GM21529 (cell line): ENCODE data around the gene INO80C.
"Not testable (repeated sequence)": the region's sequence is repeated elsewhere in the genome, so short reads cannot be mapped to it uniquely, and the experiment has no call there.

ENCODE experiments used
- ATAC-seq: cut with Tn5 transposase; IDR thresholded peaks from one replicate; pipeline ENCODE4 v1.9.1; 2021; ENCODE audit not compliant: unreplicated experiment

The INO80C gene

GRCh38 chr18:35489913-35490490, 7.8 kb downstream of the INO80C start:
- no peak for ATAC-seq

- not testable (repeated sequence) for ATAC-seq
Observed at GRCh38 chr18:35489281-35489680, 8.5 kb downstream of the INO80C start.

GRCh38 chr18:35488396-35488795, 9.4 kb downstream of the INO80C start:
- ATAC-seq = not testable (repeated sequence)

- ATAC-seq = not testable (repeated sequence)
Observed at GRCh38 chr18:35487525-35487924, 10.2 kb downstream of the INO80C start.

DNA sequence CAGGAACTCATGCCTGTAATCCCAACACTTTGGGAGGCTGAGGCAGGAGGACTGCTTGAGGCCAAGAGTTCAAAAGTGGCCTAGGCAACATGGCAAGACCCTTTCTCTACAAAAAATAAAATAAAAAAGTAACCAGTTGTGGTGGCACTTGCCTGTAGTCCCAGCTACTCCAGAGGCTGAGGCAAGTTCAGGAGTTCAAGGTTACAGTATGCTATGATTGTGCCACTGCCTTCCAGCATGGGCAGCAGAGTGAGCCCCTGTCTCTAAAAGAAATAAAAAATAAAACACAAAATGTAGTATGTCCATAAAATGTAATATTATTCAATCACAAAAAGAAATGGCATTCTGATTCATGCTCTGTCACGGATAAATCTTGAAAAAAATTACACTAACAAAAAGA, 11.9 kb downstream of the INO80C start:
- no peak for ATAC-seq

DNA sequence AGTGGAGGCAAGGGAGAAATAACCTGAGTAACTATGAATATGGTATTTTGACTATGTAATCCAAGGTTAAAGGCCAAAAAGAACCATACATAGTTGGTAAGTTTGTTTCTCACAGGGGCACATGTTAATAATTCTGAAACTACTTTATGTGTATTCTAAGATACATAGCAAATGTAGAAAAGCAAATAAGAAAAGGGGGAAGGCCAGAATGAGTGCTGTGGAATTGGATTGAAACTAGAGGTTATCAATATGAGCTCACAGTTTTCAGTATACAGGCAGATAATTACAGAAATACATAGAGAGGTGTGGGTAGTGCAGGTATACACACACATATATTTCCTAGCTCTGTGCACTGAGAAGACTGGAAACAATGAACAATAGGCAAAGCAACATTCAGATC, 13.7 kb downstream of the INO80C start:
- peak; percentile 73 for ATAC-seq

GRCh38 chr18:35481960-35482366, 15.8 kb downstream of the INO80C start:
- ATAC-seq = no peak

- no peak for ATAC-seq
Observed at GRCh38 chr18:35479911-35480586, 17.7 kb downstream of the INO80C start.

DNA sequence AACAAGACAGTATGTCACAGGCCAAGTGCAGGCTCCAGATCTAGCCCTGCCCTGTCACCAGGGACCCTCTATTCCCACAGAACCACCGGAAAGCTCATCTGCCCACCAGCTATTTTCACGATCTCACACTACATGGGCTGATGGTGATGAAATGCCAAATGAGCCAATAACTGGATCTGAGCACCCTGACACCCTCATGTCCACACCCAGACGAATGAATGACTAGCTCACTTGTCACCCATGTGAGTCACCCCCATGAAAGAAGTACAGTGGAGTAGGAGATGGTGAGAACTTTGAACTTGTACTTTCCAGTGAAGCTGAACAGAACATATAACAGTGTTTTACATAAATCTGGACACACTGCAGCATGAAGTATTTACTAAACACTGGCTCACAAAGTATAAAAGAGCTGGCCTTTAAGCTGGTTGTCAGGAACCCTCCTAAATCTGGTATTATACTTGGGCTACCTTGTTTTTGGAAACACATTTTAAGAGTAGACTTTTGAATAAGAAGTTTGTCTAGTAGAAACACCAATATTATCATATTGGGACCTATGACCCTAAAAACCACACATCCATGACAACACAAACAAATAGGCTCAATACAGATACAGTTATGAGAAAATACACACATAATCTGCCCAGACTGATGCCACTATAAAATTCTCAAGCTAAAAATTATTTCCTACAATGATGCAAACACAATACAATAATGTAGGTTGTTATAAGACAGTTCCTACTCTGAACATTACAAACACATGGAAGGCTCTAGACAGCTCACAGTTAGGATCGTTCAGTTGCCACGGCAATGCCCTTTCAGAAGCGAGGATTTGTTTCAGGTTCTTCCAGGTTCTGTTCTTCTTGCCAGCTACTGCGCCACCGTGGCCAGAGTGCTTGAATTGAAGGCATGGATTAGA, 19.0 kb downstream of the INO80C start:
- ATAC-seq = no peak

DNA sequence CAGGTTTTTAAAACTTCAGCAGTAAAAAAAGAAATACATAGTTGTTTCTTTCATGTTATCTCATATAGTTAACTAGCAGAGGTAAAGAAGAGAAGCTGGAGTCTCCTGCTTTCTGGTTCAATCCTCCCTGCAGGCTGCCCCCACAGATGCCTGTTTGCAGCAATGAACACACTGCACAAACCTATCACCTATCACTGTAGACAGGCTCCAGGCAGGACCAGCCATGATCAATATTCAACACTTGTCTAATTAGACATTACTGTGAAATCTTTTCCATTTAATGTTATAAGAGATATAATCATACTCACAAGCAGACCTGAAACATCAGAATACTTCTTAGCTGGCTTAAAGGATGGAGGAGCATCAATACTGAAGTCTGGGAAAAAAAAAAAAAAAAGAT, 19.8 kb downstream of the INO80C start:
- ATAC-seq = no peak

DNA sequence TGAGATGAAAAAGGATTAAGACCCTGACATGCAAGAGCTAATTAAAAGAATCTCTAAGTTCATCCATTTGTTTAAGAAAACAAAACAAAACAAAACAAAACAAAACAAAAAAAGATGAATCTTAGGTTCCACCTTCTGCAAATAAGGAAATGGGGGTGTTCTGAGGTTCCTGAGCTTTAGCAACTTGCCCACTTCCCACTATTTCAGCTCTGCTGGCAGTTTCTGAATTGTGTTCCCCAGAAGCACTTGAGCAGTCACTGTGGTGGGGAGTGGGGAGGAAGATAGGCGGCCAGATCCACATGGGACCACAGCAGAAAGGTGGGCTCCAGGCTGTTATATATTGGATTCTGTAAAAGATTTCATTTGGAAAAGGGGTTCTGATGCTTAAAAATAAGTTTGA, 20.3 kb downstream of the INO80C start:
- ATAC-seq = no peak

DNA sequence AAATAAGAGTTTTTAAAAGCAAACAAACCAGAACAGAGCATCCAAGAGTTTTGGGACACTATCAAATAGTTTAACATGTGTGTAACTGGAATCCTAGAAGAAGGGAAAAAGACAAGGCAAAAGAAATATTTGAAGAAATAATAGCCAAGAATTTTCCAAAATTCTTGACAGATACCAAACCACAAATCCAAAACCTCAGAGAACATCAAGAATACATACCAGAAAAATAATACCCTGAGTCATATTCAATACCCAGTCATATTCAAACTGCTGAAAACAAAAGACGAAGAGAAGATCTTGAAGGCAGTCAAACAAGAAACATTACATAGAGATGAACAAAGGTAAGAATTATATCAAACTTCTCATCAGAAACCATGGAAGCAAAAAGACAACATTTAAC, 22.9 kb downstream of the INO80C start:
- no peak for ATAC-seq

GRCh38 chr18:35473562-35473961, 24.2 kb downstream of the INO80C start:
- no peak for ATAC-seq

- no peak for ATAC-seq
Observed at GRCh38 chr18:35470435-35470834, 27.3 kb downstream of the INO80C start.

GRCh38 chr18:35469725-35470124, 28.0 kb downstream of the INO80C start:
- ATAC-seq = no peak

GRCh38 chr18:35468711-35469110, 29.0 kb downstream of the INO80C start:
- ATAC-seq = no peak

DNA sequence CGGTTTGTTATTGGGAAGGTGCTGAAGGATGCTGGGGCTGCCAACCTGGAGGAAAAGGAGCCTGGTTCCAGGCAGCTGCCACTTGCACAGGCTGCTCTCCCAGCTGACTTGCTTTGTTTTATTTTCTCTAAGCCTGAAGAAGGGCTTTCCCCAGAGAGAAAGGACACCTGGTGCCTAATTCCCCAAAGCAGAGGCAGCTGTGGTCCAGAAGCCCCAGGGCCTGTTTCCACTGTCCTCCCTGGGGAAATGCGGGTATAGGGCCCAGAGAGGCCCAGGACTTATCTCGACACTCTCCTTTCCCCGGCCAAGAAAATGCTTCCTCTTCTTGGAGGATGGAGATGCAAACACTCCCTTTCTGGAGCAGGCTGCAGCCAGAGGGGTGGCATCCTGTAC, 30.1 kb downstream of the INO80C start:
- peak; percentile 90 for ATAC-seq

GRCh38 chr18:35466815-35467623, 30.7 kb downstream of the INO80C start:
- peak; percentile 13 for ATAC-seq

GRCh38 chr18:35466334-35466733, 31.4 kb downstream of the INO80C start:
- peak; percentile 34 for ATAC-seq

GRCh38 chr18:35465329-35465728, 32.4 kb downstream of the INO80C start:
- ATAC-seq = no peak

GRCh38 chr18:35464831-35465279, 32.9 kb downstream of the INO80C start:
- no peak for ATAC-seq
